Small intestine (tissue), 7 donors: Measurements from ENCODE around the gene TCERG1L. TPM values are rescaled to one million over a fixed set of nuclear protein-coding genes. Genes with fewer than 3 reads are reported as not detected.

Source experiments
- DNase-seq, 2 donors: peaks; one replicate each; pipeline versions ENCODE4 v3.0.0 to v3.0.0-alpha.2; 2013
- FAIRE-seq: peaks from 2 replicates; lab custom pipeline; 2012; peaks lifted over from hg19 to GRCh38; lab: Jason Lieb, UNC
- H3K27ac ChIP-seq, 3 donors: one replicate each; pipeline ENCODE4 v1.5.1; 2013; ENCODE audit warnings: low read length in 2 of 3, mild to moderate bottlenecking in 2 of 3, control low read depth in 1 of 3, inconsistent platforms in 1 of 3, low read depth in 1 of 3, moderate library complexity in 1 of 3
- H3K27me3 ChIP-seq, 3 donors: one replicate each; pipeline ENCODE4 v1.6.1; 2013; ENCODE audit warnings: low read length in 3 of 3, inconsistent platforms in 1 of 3; ENCODE audit not compliant: control insufficient read depth in 3 of 3, insufficient read depth in 3 of 3
- H3K36me3 ChIP-seq, 3 donors: one replicate each; pipeline ENCODE4 v1.6.1; 2013; ENCODE audit warnings: low read length in 3 of 3, inconsistent platforms in 1 of 3, low read depth in 1 of 3, mild to moderate bottlenecking in 1 of 3, moderate library complexity in 1 of 3; ENCODE audit not compliant: control insufficient read depth in 3 of 3, insufficient read depth in 2 of 3
- H3K4me1 ChIP-seq, 3 donors: one replicate each; pipeline ENCODE4 v1.6.1; 2013; ENCODE audit warnings: low read length in 2 of 3, inconsistent platforms in 1 of 3, low read depth in 1 of 3, mild to moderate bottlenecking in 1 of 3, moderate library complexity in 1 of 3; ENCODE audit not compliant: control insufficient read depth in 3 of 3, insufficient read depth in 2 of 3
- H3K4me3 ChIP-seq, 3 donors: one replicate each; pipeline ENCODE4 v1.5.1; 2013; ENCODE audit warnings: low read length in 3 of 3, control low read depth in 1 of 3, inconsistent platforms in 1 of 3, low read depth in 1 of 3, mild to moderate bottlenecking in 1 of 3, moderate library complexity in 1 of 3
- H3K9me3 ChIP-seq, 2 donors: one replicate each; pipeline ENCODE4 v1.6.1; 2013; ENCODE audit warnings: low read depth in 1 of 2, low read length in 1 of 2; ENCODE audit not compliant: control insufficient read depth in 2 of 2, insufficient read depth in 1 of 2
- WGBS, 3 donors: extraction: QIAGEN DNeasy Blood & Tissue Kit; methylation state at CpG; one replicate each; pipeline ENCODE4 v1.1.7; 2013; 5-methylcytosine and 5-hydroxymethylcytosine counted together
- polyA plus RNA-seq, 4 donors: library from polyadenylated mRNA; stranded (reverse) in 3 of 4; unstranded in 1 of 4; fragments of 200-250 nt in 3 of 4; fragments of 120-200 nt in 1 of 4; gene quantifications; one replicate each; pipeline versions ENCODE4 v1.2.1 to v1.2.3, GENCODE V29; 2013
- donor health status: healthy with polysubstance abuse.
- donor health status: control.
- donor health status: control.
- donor health status: Bipolar disorder and iron deficiency.
- donor health status: healthy.

TCERG1L gene
- polyA plus RNA-seq, 4 donors: 0.04 to 0.12 TPM; not detected in 2

- FAIRE-seq (no peak), DNase-seq (no peak)
- no peak overlapping the region for H3K27ac ChIP-seq
- H3K27me3 ChIP-seq: peaks cover 0 to 9% (median 0%) of the 10 kb centered on the region in 3 donors
- H3K36me3 ChIP-seq: no peaks in the 10 kb centered on the region
- no peaks in the 10 kb centered on the region for H3K9me3 ChIP-seq
- 85 to 89% (median 88%) methylated on average over 22 of the region's 22 CpGs for WGBS, 3 donors
- no peaks in the 10 kb centered on the region for H3K4me1 ChIP-seq
- H3K4me3 ChIP-seq: no peak overlapping the region
These were observed 57.3 kb downstream of the TCERG1L start for GRCh38 chr10:131253931-131254858.

- Histone ChIP-seq H3K27me3 (peaks cover 0 to 12% (median 0%) of the 10 kb centered on the region in 3 donors), H3K36me3 (no peaks in the 10 kb centered on the region), H3K9me3 (no peaks in the 10 kb centered on the region), H3K4me1 (no peaks in the 10 kb centered on the region), H3K4me3 (no peak overlapping the region), H3K27ac (no peak overlapping the region)
- no peak for DNase-seq
- 80 to 83% (median 82%) methylated on average over 21 of the region's 21 CpGs for WGBS, 3 donors
- no peak for FAIRE-seq
These were observed 58.8 kb downstream of the TCERG1L start for GRCh38 chr10:131252567-131253276.

- no peak overlapping the region for H3K27ac ChIP-seq
- no peak for FAIRE-seq
- H3K27me3 ChIP-seq: peaks cover 0 to 12% (median 0%) of the 10 kb centered on the region in 3 donors
- no peak for DNase-seq
- H3K36me3 ChIP-seq: no peaks in the 10 kb centered on the region
- no peaks in the 10 kb centered on the region for H3K9me3 ChIP-seq
- no peaks in the 10 kb centered on the region for H3K4me1 ChIP-seq
- H3K4me3 ChIP-seq: no peak overlapping the region
- WGBS, 3 donors: 21 to 28% (median 21%) methylated on average over 6 of the region's 6 CpGs
These were observed 60.4 kb downstream of the TCERG1L start for GRCh38 chr10:131251146-131251541.

- Histone ChIP-seq H3K4me1 (no peaks in the 10 kb centered on the region), H3K9me3 (no peaks in the 10 kb centered on the region), H3K4me3 (no peak overlapping the region), H3K36me3 (no peaks in the 10 kb centered on the region), H3K27ac (no peak overlapping the region), H3K27me3 (peaks cover 0 to 12% (median 0%) of the 10 kb centered on the region in 3 donors)
- WGBS, 3 donors: 47 to 66% (median 63%) methylated on average over 18 of the region's 18 CpGs
- FAIRE-seq (no peak), DNase-seq (no peak)
These were observed 60.9 kb downstream of the TCERG1L start for GRCh38 chr10:131250454-131251145.

GRCh38 chr10:131249955-131250344, 61.6 kb downstream of the TCERG1L start:
- Histone ChIP-seq H3K27ac (no peak overlapping the region), H3K27me3 (peaks cover 0 to 12% (median 0%) of the 10 kb centered on the region in 3 donors), H3K4me3 (no peak overlapping the region), H3K36me3 (no peaks in the 10 kb centered on the region), H3K4me1 (no peaks in the 10 kb centered on the region), H3K9me3 (no peaks in the 10 kb centered on the region)
- 27 to 41% (median 36%) methylated on average over 14 of the region's 14 CpGs for WGBS, 3 donors
- no peak for DNase-seq
- FAIRE-seq: no peak

- Histone ChIP-seq H3K4me3 (no peak overlapping the region), H3K27ac (no peak overlapping the region), H3K4me1 (no peaks in the 10 kb centered on the region), H3K36me3 (no peaks in the 10 kb centered on the region), H3K27me3 (peaks cover 0 to 12% (median under 1%) of the 10 kb centered on the region in 3 donors), H3K9me3 (no peaks in the 10 kb centered on the region)
- no peak for DNase-seq
- WGBS, 3 donors: 39 to 53% (median 51%) methylated on average over 16 of the region's 16 CpGs
- no peak for FAIRE-seq
These were observed 62.1 kb downstream of the TCERG1L start for GRCh38 chr10:131249238-131249954.

- Histone ChIP-seq H3K27ac (no peak overlapping the region), H3K27me3 (peaks cover 0 to 12% (median 2%) of the 10 kb centered on the region in 3 donors), H3K9me3 (no peaks in the 10 kb centered on the region), H3K4me3 (no peak overlapping the region), H3K4me1 (no peaks in the 10 kb centered on the region), H3K36me3 (no peaks in the 10 kb centered on the region)
- FAIRE-seq (no peak), DNase-seq (no peak)
- WGBS, 3 donors: 65 to 82% (median 79%) methylated on average over 20 of the region's 20 CpGs
These were observed 63.0 kb downstream of the TCERG1L start for GRCh38 chr10:131248376-131249165.
